Occipital lobe (tissue), 2 donors: ENCODE measurements around the gene CENATAC. TPM values are rescaled to one million over a fixed set of nuclear protein-coding genes. Genes with fewer than 3 reads are reported as not detected.
"Not testable (repeated sequence)": the region's sequence is repeated elsewhere in the genome, so short reads cannot be mapped to it uniquely, and the experiment has no call there.

Experiments
- DNase-seq: peaks from one replicate; lab custom pipeline; 2025; lab: John Stamatoyannopoulos, UW
- total RNA-seq: library from RNA; depleted of rRNA; stranded (reverse); fragments of >200 nt; gene quantifications from one replicate; pipeline ENCODE4 v1.2.3, GENCODE V29; 2014

CENATAC gene
- total RNA-seq, 1 donor from 2014 or later, result 31.0 TPM

DNA sequence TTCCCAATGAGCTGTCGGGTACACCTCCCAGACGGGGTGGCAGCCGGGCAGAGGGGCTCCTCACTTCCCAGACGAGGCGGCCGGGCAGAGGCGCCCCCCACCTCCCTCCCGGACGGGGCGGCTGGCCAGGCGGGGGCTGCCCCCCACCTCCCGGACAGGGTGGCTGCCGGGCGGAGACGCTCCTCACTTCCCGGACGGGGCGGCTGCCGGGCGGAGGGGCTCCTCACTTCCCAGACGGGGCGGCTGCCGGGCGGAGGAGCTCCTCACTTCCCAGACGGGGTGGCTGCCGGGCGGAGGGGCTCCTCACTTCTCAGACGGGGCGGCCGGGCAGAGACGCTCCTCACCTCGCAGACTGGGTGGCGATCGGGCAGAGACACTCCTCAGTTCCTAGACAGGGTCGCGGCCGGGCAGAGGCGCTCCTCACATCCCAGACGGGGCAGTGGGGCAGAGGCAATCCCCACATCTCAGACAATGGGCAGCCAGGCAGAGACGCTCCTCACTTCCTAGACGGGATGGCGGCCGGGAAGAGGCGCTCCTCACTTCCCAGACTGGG lies 6.4 kb upstream of the CENATAC start:
- DNase-seq, result not testable (repeated sequence)

DNA sequence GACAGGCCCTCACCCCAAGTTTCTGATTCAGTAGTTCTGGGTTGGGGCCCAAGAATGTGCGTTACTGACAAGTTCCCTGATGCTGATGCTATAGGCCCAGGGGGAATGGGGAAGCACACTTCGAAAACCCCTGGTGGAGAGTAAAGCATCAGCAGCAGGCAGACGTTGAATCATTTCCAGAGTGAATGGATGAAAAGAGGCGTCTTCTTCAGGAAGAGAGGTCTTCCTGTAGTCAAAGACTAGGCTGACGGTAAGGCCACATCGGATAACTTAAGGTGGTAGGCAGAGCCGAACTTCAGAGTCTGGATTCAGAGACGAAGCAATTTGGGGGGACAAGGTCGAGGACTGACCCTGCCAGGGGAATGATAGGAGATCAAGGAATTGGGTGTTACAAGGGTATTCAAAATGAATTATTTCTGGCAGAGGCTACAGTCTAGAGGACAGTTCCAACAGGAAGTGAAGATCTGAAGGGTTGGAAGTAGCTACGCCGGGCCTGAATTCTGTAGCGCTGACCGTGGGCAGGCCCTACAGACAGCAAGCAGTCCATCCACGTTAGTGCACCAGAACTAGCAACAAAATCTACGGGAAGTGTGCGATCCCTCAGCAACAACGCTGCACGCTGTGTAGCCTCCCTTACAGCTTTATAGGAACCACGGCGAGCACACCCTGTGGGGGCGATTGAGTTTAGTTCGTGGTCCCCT lies 862 bp upstream of the CENATAC start:
- DNase-seq, result no peak

DNA sequence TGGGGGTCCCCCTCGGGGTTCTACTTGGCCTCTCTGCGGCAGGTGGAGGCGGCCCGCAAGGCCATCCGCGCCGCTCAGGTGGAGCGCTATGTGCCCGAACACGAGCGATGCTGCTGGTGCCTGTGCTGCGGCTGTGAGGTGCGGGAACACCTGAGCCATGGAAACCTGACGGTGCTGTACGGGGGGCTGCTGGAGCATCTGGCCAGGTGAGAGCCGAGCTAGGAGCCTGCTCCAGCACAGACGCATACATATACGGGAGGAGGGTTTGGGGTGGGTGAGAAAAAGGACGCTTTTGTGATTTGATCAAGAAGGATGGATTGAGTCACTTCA lies 415 bp downstream of the CENATAC start:
- no peak for DNase-seq

DNA sequence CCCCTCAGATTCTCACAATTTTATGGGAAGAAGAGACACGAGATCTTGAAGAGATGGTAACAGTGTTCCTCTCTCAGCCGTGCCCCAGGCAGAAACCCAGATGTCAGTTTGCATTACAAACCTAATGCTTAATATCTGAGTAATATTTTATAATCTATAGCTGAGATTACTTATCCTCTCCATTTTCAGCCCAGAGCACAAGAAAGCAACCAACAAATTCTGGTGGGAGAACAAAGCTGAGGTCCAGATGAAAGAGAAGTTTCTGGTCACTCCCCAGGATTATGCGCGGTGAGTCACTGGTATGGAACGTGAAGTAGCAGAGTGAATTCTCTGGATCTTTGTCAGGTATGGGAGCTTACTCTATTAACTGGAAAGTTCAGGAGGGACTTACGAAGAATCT lies 884 bp downstream of the CENATAC start:
- DNase-seq, result no peak

DNA sequence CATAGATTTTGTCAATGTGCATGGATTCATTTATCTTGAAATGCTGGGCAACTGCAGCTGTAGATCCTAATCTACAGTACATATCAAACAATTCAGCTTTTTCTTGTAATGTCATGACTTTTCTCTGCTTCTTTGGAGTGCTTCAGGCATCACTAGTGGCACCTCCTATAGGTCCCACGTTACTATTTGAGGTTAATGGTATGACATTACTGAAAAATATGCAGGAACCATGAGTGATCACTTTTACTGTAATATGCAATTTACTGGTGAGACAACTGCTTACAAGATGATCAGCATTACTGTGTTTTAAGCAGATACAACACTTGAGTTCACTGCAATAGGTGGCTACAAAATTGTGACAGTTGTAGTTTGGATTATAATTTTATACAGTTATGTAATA lies 3.0 kb downstream of the CENATAC start:
- no peak for DNase-seq

DNA sequence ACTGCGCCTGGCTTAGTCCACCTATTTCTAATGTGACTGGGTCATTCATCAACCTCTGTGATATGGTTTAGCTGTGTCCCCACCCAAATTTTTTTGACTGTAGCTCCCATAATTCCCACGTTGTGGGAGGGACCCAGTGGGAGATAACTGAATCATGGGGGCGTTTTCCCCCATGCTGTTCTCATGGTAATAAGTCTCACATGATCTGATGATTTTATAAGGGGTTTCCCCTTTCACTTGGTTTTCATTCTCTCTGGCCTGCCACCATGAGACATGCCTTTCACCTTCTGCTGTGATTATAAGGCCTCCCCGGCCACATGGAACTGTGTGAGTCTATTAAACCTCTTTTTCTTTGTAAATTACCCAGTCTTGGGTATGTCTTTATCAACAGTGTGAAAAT lies 8.7 kb downstream of the CENATAC start:
- DNase-seq, result no peak

DNA sequence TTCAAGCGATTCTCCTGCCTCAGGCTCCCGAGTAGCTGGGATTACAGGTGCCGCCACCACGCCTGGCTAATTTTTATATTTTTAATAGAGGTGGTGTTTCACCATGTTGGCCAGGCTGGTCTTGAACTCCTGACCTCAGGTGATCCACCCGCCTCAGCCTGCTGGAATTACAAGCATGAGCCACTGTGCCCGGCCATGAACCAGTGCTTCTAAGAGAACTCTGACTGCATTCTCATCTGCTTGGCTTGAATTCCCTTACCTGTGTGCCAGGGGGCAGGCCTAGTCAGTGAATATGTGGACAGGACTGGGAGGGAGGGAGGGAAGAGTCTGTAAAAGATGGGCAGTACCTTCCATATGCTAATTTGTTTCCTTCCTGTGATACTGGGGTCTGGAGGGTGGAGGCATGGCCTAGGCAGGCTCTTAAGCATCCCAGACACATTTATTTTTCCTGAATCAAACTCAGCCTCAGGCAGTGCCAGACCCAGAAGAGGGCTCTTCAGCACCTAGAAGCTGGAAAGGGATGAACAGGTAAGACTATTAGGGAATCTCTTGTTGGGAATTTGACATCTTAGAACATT lies 13.6 kb downstream of the CENATAC start:
- DNase-seq, result no peak

DNA sequence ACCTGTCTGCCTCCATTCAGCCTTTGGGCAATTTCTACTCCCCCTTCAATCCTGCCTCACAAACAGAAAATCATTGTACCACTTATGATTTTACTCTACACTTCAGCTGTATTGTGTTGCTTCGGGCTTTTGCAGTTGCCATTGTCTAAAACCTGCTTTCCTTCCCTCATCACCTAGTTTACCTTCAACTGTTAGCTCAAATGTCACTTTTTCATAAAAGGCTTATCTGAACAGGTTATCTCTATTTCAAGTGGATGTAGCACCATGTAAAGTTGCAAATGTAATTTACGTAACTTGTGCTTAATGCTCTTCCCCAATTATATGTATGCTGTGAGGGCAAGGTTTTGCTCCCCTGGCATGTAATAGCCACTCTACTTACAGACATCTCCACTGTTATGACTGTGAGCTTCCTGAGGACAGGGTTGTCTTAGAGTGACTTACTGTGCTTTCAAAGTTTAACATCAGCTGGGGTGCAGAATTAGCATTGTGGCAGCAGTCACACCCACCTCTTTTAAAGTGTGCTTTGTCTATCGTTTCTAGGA lies 14.8 kb downstream of the CENATAC start:
- DNase-seq, result no peak

DNA sequence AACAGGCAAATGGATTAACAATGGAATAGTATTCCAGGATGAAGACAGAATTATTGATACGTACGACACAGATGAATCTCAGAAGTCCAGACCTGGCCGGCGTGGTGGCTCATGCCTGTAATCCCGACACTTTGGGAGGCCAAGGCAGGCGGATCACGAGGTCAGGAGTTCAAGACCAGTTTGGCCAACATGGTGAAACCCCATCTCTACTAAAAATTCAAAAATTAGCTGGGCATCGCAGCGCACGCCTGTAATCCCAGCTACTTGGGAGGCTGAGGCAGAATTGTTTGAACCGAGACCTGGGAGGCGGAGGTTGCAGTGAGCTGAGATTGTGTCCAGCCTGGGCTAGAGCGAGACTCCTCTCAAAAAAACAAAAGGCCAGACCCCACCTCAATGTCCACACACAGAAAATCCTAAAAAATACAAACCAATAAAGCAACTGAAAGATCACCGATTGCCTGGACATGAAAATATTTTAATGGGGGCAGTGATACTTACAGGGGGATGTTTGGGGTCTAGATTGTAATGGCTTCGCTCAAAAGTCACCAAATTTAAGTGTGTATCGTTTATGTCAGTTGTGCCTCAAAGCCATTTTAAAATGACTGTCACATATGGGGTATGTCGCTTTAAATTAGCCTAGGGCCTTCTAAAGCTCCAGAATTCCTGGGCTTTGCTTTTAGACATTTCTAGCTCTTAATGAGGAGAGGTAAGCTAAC lies 16.4 kb downstream of the CENATAC start:
- DNase-seq, result no peak

DNA sequence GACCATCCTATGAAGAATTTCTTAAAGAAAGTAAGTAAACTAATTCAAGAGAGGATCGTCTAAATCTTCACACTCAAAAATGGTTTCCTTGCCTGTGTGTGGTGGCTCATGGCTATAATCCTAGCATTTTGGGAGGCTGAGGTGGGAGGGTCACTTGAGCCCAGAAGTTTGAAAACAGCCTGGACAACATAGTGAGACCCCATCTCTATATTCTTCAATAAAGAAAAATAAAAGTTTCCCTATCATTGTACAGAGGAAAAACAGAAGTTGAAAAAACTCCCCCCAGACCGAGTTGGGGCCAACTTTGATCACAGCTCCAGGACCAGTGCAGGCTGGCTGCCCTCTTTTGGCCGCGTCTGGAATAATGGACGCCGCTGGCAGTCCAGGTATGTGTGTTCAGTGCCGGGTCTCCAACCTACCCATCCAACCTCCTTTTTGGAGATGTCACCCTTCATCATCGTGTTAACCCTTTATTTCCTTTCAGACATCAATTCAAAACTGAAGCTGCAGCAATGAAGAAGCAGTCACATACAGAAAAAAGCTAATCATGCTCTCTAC lies 17.2 kb downstream of the CENATAC start:
- DNase-seq, result no peak

DNA sequence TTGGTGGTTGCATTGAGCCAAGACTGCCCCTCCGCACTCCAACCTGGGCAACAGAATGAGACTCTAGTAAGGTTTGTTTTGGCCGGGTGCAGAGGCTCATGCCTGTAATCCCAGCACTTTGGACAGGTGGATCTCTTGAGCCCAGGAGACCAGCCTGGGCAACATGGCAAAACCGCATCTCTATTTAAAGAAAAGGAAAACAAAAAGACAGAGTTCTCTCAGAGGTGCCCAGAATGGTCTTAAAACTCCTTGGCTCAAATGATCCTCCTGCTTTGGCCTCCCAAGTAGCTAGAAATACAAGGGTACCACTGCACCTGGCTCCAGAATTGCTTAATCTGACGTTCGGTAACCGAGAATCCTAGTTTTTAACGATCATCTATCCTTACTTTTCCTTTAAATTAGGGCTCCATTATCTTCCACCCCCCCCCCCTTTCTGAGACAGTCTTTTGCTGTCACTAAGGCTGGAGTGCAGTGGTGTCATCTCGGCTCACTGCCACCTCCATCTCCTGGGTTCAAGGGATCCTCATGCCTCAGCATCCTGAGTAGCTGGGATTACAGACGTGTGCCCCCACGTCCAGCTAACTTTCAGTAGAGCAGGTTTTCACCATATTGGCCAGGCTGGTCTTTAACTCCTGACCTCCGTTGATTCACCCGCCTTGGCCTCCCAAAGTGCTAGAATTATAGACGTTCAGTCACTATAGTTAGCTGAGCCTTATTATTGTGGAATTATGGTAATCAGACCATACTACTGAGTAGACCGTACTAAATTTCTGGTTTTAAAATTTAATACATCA lies 18.5 kb downstream of the CENATAC start:
- no peak for DNase-seq

DNA sequence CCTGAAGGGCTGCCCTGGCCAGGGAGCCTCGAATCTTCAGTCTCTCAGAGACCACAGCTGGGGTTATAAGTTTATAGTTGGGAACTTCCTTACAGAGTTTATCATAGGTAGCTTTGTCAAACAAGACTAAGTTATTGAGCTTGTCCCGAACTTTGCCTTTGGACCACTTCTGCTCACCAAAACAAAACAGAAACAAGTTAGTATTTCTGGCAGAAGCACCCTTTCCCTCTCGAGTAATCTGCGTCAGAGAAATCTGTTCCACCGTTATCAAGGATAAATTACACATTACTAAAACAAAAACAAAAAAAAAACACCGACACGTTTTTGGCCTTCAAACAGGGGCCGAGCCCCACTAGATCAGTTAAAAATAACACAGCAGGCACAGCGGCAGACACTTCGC lies 19.4 kb downstream of the CENATAC start:
- DNase-seq, result not testable (repeated sequence)

DNA sequence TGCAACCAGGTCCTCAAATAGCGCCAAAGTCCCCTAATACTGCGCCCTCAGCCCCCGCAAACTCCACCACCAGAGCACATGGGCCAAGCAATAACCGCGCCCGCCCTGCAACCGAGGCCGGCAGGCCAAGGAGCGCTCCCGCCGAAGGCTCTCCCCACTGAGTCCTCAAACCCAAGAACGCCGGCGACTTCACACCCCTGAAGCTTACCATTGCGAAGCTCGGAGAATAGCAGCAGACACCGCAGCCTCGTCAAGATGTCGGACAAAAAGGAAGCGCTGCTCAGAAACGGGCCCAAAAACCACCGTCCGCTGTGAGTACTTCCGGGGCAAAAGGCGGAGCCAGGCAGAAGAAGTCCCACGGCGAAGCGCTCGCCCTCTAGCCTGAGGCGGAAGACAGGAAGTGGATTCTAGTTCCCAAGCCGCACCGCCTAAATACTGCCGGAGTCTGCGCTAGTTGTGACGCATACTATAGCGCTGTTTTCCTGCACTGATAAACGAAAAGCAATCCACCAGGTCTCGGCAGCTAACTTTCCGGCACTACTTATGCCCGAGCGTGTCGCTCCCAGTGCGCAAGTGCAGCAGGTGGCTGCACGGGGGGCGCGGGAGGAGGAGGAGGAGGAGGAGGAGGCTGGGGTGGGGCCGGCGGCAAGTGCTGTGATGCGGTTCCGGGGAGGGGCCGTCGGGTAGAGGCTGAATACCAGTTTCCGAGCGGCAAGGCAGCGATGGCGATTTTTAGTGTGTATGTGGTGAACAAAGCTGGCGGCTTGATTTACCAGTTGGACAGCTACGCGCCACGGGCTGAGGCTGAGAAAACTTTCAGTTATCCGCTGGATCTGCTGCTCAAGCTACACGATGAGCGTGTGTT lies 20.4 kb downstream of the CENATAC start, which contains the start of the genes RPS25 and TRAPPC4:
Gene RPS25 (minus strand): TSS at position 270 of the 865 bp plus-strand sequence. CDS start 59 bp downstream, at position 211.
Gene TRAPPC4 (plus strand): TSS at position 693 of the 865 bp plus-strand sequence. CDS start 30 bp downstream, at position 723.
- peak; percentile 96 for DNase-seq

DNA sequence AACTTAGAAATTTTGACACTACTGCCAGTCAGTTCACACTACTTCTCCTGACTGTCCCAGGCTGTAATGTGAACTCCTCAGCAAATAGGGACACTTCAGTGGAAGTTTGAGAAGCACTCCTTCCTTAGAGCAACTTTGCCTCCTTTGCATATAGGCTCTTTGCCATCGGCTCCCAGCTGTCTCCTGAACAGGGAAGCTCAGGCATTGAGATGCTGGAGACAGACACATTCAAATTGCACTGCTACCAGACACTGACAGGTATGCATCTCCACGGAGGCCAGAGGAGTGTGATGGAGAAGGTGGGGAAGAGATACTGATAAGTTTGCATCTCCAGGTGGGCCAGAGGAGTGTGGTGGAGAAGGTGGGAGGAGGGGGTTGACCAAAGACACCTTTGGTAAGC lies 22.1 kb downstream of the CENATAC start:
- no peak for DNase-seq

DNA sequence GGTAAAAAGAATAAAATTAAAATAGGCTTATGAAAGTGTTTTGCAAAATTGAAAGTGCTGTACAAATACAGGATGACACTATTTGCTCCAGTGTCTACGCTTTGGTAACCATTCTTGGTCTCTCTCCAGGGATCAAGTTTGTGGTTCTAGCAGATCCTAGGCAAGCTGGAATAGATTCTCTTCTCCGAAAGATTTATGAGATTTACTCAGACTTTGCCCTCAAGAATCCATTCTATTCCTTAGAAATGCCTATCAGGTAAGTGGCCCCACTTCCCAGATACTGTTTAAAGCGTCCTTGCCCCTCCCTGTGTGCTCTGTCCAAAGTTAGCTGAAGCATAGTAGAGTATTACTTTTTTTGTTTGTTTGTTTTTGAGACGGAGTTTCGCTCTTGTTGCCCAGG lies 23.7 kb downstream of the CENATAC start:
- DNase-seq, result no peak

DNA sequence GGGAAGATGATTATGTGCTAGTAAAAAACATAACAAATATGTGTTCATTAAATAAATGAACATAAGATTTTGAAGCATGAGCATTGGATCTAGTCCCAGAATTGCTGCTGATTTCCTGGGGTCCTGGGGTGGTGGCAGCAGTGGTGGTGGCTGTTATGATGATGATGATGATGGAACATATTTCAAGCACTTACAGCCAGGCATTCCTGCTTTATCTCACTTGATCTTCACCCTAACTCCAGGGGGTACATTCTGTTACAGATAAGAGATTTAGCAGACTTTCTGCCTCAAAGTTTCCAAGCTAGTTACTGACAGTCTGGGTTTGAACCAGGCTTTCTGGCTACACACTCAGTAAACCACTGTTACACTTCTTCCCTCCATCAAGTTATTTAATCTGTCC lies 25.8 kb downstream of the CENATAC start:
- no peak for DNase-seq

DNA sequence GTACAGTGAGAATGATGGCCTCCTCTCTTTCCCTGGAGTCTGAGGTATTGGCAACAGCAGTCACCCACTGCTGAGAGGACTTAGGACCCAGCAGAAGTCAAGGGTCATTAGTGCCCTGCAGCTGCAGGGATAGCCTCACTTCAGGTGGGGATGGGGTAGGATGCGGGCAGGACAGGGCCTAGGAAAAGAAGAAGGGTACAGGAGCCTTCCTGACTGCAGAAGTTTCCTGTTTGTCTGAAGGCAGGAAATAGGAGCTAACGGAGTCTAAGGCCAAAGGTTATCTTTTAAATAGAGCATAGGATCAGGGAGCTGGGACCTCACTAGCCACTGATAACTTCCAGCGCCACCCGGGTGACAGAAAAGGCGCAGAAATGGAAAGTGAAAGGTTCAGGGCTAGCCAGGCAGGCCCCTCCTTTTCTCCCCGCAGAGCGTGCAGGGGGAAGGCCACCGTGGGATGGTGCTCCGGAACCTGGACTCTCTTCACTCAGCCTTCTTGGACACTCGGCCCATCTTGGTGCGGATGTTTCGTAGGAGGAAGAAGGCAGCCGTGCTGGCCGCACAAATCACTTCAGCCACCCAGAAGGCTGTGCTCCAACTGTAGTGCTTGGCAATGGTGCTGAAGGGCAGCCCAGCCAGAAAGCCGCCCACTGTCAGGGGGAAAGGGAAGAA lies 26.6 kb downstream of the CENATAC start:
- no peak for DNase-seq

DNA sequence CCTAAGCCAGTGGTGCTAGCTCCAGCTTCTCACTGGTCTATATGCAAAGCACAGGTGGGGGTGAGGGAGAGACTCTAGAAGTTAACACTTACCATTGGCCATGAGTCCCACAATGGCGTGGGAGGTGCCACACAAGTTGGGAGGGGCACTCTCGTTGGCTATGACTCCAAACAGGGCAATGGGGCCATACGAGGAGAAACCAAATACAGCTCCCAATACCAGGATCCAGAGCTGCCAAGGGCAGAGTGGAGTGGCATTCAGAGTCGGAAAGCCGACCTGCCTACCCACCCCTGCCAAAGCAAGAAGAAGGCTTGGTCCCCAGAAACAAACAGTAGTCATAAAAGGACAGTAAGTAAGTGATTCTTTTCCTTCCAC lies 27.1 kb downstream of the CENATAC start:
- no peak for DNase-seq

DNA sequence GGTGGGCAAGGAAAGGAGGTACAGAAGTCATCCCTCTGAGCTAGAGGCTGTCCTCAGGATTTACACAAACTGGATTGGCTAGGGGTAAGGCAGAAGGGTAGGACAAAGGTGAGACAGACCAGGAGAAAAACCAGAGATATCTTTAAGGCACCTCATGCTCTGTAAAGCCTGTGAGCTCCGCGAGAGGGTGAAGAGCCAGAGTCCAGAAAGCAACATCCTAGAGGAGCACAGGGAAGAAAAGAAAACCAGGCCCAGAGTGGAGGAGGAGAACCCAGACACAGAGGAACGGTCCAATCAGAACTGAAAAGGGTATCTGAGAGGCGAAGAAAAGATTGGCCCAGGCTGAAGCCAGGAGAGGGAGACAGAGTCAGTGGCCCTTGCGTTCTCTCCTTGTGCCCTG lies 27.6 kb downstream of the CENATAC start:
- DNase-seq, result no peak
